GM12878 (cell line): ENCODE results near the gene PTPRM. TPM values are rescaled to one million over a fixed set of nuclear protein-coding genes. Genes with fewer than 3 reads are reported as not detected.

ENCODE experiments used
- ATAC-seq: fragments of 200-7000 bp; cut with Tn5 transposase; 3 replicates; pipeline ENCODE4 v1.9.1; 2020; ENCODE audit warnings: mild to moderate bottlenecking, moderate library complexity
- BruUV-seq: library from RNA; stranded (reverse); fragments of 400-500 nt; replicated peaks from 2 replicates; lab custom pipeline; 2021; lab: Mats Ljungman, UMichigan
- CTCF ChIA-PET: fragments of 300-600 bp; sonication (Branson Sonifier 250); formaldehyde crosslinking; extraction: SDS; loops from one replicate; lab custom pipeline; 2021; ENCODE audit warnings: inconsistent platforms; lab: Yijun Ruan, JAX
- POLR2A ChIA-PET: fragments of 350-600 bp; formaldehyde crosslinking; extraction: SDS; loops from one replicate; lab custom pipeline; 2021; ENCODE audit warnings: inconsistent platforms; lab: Charles Lee
- RAD21 ChIA-PET: fragments of 300-600 bp; sonication (Branson Sonifier 250); formaldehyde crosslinking; loops from one replicate; lab custom pipeline; 2023; ENCODE audit warnings: antibody characterized with exemption; ENCODE audit not compliant: unreplicated experiment; lab: Charles Lee
- SMC1A ChIA-PET: fragments of 300-600 bp; sonication (Branson Sonifier 250); formaldehyde crosslinking; loops from one replicate; lab custom pipeline; 2023; ENCODE audit not compliant: unreplicated experiment, uncharacterized antibody; lab: Charles Lee
- DNase-seq: peaks from one replicate; pipeline ENCODE4 v3.0.0-alpha.2; 2011; ENCODE audit warnings: low read depth, low spot score
- FAIRE-seq: peaks from 3 replicates; lab custom pipeline; 2011; peaks lifted over from hg19 to GRCh38; lab: Jason Lieb, UNC
- H2AFZ ChIP-seq: 2 replicates; pipeline ENCODE4 v1.6.0; 2011; ENCODE audit warnings: low read depth, low read length, control low read depth; ENCODE audit not compliant: control insufficient read depth
- H3K27ac ChIP-seq: 2 replicates; pipeline ENCODE4 v1.5.1; 2011; ENCODE audit warnings: control low read depth; ENCODE audit not compliant: control insufficient read depth, insufficient read depth
- H3K27me3 ChIP-seq, 2 experiments: replicated peaks in 1 of 2; 2 replicates each; pipeline versions ENCODE4 v1.6.0 to v1.6.1; 2011; ENCODE audit warnings: low read length in 1 of 2; ENCODE audit not compliant: control insufficient read depth in 2 of 2, insufficient read depth in 2 of 2
- H3K36me3 ChIP-seq, 2 experiments: 2 replicates each; pipeline ENCODE4 v1.5.1; 2011; ENCODE audit warnings: low read length in 1 of 2; ENCODE audit not compliant: control insufficient read depth in 2 of 2, insufficient read depth in 2 of 2
- H3K4me1 ChIP-seq: 2 replicates; pipeline ENCODE4 v1.6.1; 2011; ENCODE audit warnings: mild to moderate bottlenecking, low read length, moderate library complexity, mixed read lengths; ENCODE audit not compliant: control insufficient read depth, insufficient read depth
- H3K4me2 ChIP-seq: 2 replicates; pipeline ENCODE4 v1.6.0; 2011; ENCODE audit warnings: control low read depth; ENCODE audit not compliant: control insufficient read depth, insufficient read depth
- H3K4me3 ChIP-seq: fragments of 200-600 bp; sonication (generic); 2 replicates; pipeline ENCODE4 v1.5.1; 2016
- H3K79me2 ChIP-seq: 2 replicates; pipeline ENCODE4 v1.6.0; 2011; ENCODE audit warnings: low read length; ENCODE audit not compliant: control insufficient read depth, insufficient read depth
- H3K9ac ChIP-seq: 2 replicates; pipeline ENCODE4 v1.8.0; 2011; ENCODE audit warnings: low read length, control low read depth, mixed read lengths; ENCODE audit not compliant: control insufficient read depth, insufficient read depth
- H3K9me3 ChIP-seq: replicated peaks from 3 replicates; pipeline ENCODE4 v1.5.1; 2011; ENCODE audit warnings: mild to moderate bottlenecking, low read length; ENCODE audit not compliant: control insufficient read depth, insufficient read depth
- H4K20me1 ChIP-seq: 2 replicates; pipeline ENCODE4 v1.6.0; 2011; ENCODE audit not compliant: control insufficient read depth, insufficient read depth
- BRCA1 ChIP-seq: IDR thresholded peaks from 2 replicates; pipeline ENCODE4 v1.6.1; 2011; ENCODE audit warnings: low read depth, low read length, improper control_type of control experiment
- MTA2 ChIP-seq: fragments of 450-650 bp; IDR thresholded peaks from 2 replicates; pipeline ENCODE4 v1.6.1; 2016; ENCODE audit warnings: low read depth, mild to moderate bottlenecking, moderate library complexity
- NFYB ChIP-seq: IDR thresholded peaks from 2 replicates; pipeline ENCODE4 v1.6.1; 2011; ENCODE audit warnings: low read depth, mild to moderate bottlenecking, low read length, improper control_type of control experiment, moderate library complexity; ENCODE audit not compliant: insufficient read depth
- NR2C2 ChIP-seq: IDR thresholded peaks from 2 replicates; pipeline ENCODE4 v1.6.1; 2011; ENCODE audit warnings: borderline replicate concordance, low read depth; ENCODE audit not compliant: control insufficient read depth, insufficient read length
- SP1 ChIP-seq: IDR thresholded peaks from one replicate; pipeline ENCODE4 v1.6.1; 2011; ENCODE audit warnings: low read depth, low read length
- TAF1 ChIP-seq: IDR thresholded peaks from 2 replicates; pipeline ENCODE4 v1.6.1; 2011; ENCODE audit warnings: mild to moderate bottlenecking, low read depth, low read length, borderline replicate concordance
- TBL1XR1 ChIP-seq: IDR thresholded peaks from 2 replicates; pipeline ENCODE4 v1.6.1; 2012; ENCODE audit warnings: low read depth, low read length, improper control_type of control experiment
- ZNF24 ChIP-seq: fragments of 450-650 bp; IDR thresholded peaks from 2 replicates; pipeline ENCODE4 v1.6.1; 2017; ENCODE audit warnings: antibody characterized with exemption, mild to moderate bottlenecking
- WGBS: methylation state at CpG from one replicate; pipeline ENCODE4 v1.1.6; 2016; ENCODE audit warnings: low lambda C conversion rate; ENCODE audit not compliant: insufficient replicate concordance, insufficient coverage; ENCODE audit errors: missing lambda C conversion rate; 5-methylcytosine and 5-hydroxymethylcytosine counted together
- in situ Hi-C: fragments of 300-500 bp; cut with MboI; formaldehyde crosslinking; loops from 9 replicates; pipeline ENCODE4 v1.14.3; 2018; ENCODE audit warnings: mixed read lengths
- intact Hi-C: fragments of 100-400 bp; cut with micrococcal nuclease; formaldehyde crosslinking; loops from one replicate; pipeline ENCODE4 v1.14.2; 2022; ENCODE audit not compliant: unreplicated experiment
- polyA plus RNA-seq, 11 experiments: library from polyadenylated mRNA; depleted of rRNA in 4 of 11; unstranded in 6 of 11; stranded (reverse) in 5 of 11; fragments of >200 nt; fragmentation: Nextera tagmentation in 4 of 11; fragmentation: Illumina TruSeq in 1 of 11; extraction: Ambion mirVana in 4 of 11; extraction: Trizol in 1 of 11; gene quantifications; 1 replicate in 1 of 11; 2 replicates in 10 of 11; pipeline versions ENCODE4 v1.2.1 to v1.2.3, GENCODE V29; 2011 to 2016; ENCODE audit warnings: inconsistent platforms in 2 of 11, missing spikeins in 2 of 11, low read depth in 1 of 11
- total RNA-seq, 4 experiments: library from RNA; depleted of rRNA in 3 of 4; stranded (reverse); fragments of >200 nt in 3 of 4; fragmentation: Illumina TruSeq in 1 of 4; extraction: Trizol in 1 of 4; gene quantifications; 2 replicates each; pipeline versions ENCODE4 v1.2.1 to v1.2.3, GENCODE V29; 2013 to 2021
- TF ChIP-seq, protein P1 (sequence below): IDR thresholded peaks from 2 replicates; pipeline ENCODE4 v1.6.1; 2011; ENCODE audit warnings: mild to moderate bottlenecking, low read depth, low read length, moderate library complexity; ENCODE audit not compliant: insufficient replicate concordance
- TF ChIP-seq, protein P2 (sequence below): IDR thresholded peaks from 2 replicates; pipeline ENCODE4 v1.6.1; 2011; ENCODE audit warnings: low read depth, mild to moderate bottlenecking, low read length, moderate library complexity, borderline replicate concordance; ENCODE audit errors: extremely low read depth

The PTPRM gene
- total and polyA plus RNA-seq, 10 of the 15 experiments (the other 5 are each of a cell fraction or from before 2014, with no cell fraction given) = 0.07 to 22.6 (median 0.60) TPM

DNA sequence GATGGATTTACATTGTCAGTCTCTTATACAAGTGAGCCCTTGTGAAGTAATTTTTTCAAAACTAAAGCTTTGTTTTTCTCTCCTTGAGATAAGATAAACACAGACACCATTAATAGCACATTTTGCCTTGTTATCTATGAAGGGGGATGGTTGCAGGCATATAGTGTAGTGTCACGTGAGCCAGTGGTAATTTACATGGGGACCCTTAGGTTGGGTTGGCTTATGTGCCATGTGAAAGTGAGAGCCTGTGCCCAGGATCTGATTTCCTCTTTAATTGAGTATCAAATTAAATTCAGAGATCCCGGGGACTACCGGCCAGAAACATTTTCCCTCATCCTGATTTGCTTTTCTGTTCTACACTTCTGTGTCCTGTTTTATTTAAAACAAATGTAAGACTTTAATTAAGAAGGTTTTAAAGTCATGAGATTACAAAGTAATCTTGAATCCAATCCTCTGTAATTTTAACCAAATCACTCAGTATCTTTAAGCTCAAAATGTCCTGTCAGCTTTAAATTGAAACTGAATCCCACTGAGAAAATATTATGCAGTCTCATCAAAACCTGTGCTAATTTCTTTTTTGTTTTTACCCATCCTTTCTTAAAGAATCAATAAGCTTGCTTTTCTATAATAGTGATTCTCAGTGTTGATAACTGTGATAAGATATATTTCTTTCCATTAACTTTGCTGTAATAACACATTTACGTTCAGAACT lies 63.8 kb downstream of the PTPRM start:
- ATAC-seq (no peak), DNase-seq (no peak), FAIRE-seq (no peak)
- RAD21 ChIA-PET = no interaction called here
- Histone ChIP-seq H3K9me3 (no peaks in the 10 kb centered on the region), H4K20me1 (no peaks in the 10 kb centered on the region), H3K4me1 (no peaks in the 10 kb centered on the region), H2AFZ (no peak overlapping the region), H3K36me3 (no peaks in the 10 kb centered on the region), H3K79me2 (no peaks in the 10 kb centered on the region), H3K9ac (no peak overlapping the region), H3K4me2 (no peak overlapping the region), H3K27ac (no peak overlapping the region), H3K4me3 (no peak overlapping the region), H3K27me3 (no peaks in the 10 kb centered on the region; a peak in 2 of 4 replicates)
- whole genome bisulfite sequencing = 51% methylated on average over 4 of the region's 4 CpGs
- CTCF ChIA-PET = interaction anchor here (0.6 kb wide), 1 partner anchor 53 kb away, joined by 3 read pairs; no protein-coding TSS in a partner anchor
- POLR2A ChIA-PET = no interaction called here
- BruUV-seq = no TSS peak
- SMC1A ChIA-PET = no interaction called here
- in situ Hi-C loops = no loop called here
- intact Hi-C loops = no loop called here
- TF ChIP-seq, protein P1, sequence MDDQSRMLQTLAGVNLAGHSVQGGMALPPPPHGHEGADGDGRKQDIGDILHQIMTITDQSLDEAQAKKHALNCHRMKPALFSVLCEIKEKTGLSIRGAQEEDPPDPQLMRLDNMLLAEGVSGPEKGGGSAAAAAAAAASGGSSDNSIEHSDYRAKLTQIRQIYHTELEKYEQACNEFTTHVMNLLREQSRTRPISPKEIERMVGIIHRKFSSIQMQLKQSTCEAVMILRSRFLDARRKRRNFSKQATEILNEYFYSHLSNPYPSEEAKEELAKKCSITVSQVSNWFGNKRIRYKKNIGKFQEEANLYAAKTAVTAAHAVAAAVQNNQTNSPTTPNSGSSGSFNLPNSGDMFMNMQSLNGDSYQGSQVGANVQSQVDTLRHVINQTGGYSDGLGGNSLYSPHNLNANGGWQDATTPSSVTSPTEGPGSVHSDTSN = no peak

DNA sequence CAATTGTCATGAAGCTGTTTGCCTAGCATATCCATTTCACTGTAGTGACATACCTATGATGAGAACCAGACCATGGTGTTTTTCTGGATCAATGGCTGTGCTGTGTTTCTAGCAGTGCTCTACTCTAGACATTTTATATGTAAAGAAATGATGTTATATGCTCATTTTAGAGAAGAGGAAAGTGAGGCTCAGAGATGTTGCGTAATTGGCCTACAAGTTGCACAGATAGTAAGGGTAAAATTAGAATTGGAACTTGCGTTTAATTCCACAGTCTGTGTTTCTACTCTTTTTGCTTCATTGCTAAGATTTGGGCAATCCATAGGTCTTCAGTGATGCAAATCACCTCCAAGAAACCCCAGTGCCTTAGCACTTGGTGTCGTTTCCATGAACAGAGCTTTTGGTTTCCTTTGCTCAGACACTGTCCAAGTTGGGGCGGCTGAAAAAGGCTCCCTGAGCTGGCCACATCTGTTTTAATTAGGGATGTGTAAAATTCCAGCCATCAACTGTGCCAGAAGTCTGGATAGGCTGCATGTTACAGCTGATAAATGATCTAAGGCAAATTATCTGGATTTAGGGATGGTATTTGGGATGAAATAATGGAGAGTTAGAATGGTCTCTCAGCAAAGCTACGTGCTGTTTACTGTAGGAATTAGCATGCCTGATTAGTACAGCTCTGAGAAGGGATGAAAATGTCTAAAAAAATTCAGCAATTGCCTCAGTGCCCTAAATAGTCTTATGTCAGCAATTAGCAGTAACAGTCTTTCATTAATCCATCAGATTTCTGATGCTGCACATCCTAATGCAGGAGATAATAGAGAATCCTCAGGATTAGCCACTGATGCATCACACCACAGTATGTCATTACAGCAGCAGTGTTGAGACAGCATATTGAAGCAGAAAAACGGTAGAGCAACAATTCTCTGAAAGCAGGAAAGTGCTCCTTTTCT lies 65.3 kb downstream of the PTPRM start:
- POLR2A ChIA-PET = no interaction called here

More for the DNA sequence above, 65.3 kb downstream of the PTPRM start:
- DNase-seq (no peak), FAIRE-seq (no peak), ATAC-seq (no peak)
- H3K27ac ChIP-seq = no peak overlapping the region
- no peaks in the 10 kb centered on the region for H3K36me3 ChIP-seq
- no peak overlapping the region for H3K9ac ChIP-seq
- no peaks in the 10 kb centered on the region for H3K4me1 ChIP-seq
- ChIA-PET SMC1A (interaction anchor here (0.9 kb wide), 1 partner anchor 10 kb away, joined by 3 read pairs; no protein-coding TSS in a partner anchor), RAD21 (no interaction called here), CTCF (no interaction called here)
- H4K20me1 ChIP-seq = no peaks in the 10 kb centered on the region
- H3K4me3 ChIP-seq = no peak overlapping the region
- H3K79me2 ChIP-seq = no peaks in the 10 kb centered on the region
- in situ Hi-C loops = no loop called here
- no peaks in the 10 kb centered on the region; a peak in 1 of 4 replicates for H3K27me3 ChIP-seq
- no peaks in the 10 kb centered on the region for H3K9me3 ChIP-seq
- no peak overlapping the region for H2AFZ ChIP-seq
- TF ChIP-seq, protein P2, sequence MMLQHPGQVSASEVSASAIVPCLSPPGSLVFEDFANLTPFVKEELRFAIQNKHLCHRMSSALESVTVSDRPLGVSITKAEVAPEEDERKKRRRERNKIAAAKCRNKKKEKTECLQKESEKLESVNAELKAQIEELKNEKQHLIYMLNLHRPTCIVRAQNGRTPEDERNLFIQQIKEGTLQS = no peak
- TF ChIP-seq TBL1XR1 = no peak
- TF ChIP-seq ZNF24 = no peak
- no peak for TF ChIP-seq NR2C2
- TF ChIP-seq BRCA1 = no peak
- no peak for TF ChIP-seq TAF1
- TF ChIP-seq SP1 = no peak
- TF ChIP-seq MTA2 = no peak
- TF ChIP-seq NFYB = no peak
- BruUV-seq = no TSS peak
- WGBS = 19% methylated on average over 6 of the region's 6 CpGs
- no peak overlapping the region for H3K4me2 ChIP-seq
- intact Hi-C loops = no loop called here
